Measurements from ENCODE around the gene KRTAP5-3.
"Not testable (repeated sequence)": the region's sequence is repeated elsewhere in the genome, so short reads cannot be mapped to it uniquely, and the experiment has no call there.

KRTAP5-3 gene
- 0 reads per million in 2 experiments for total RNA-seq

- no peak for DNase-seq (ENCODE audit: low read depth)
Observed at GRCh38 chr11:1608363-1608762, at the start of gene KRTAP5-3. Gene KRTAP5-3 (minus strand): TSS chr11:1608463. CDS start chr11:1608385, 78 bp downstream.

- DNase-seq (ENCODE audit: low read depth): no peak
Observed at GRCh38 chr11:1656670-1657069, 48.4 kb upstream of the KRTAP5-3 start.

- DNase-seq (ENCODE audit: low read depth): no peak
Observed at GRCh38 chr11:1656061-1656441, 47.8 kb upstream of the KRTAP5-3 start.

- no peak for DNase-seq (ENCODE audit: low read depth)
Observed at GRCh38 chr11:1655168-1656060, 47.2 kb upstream of the KRTAP5-3 start.

GRCh38 chr11:1654388-1655167 lies 46.3 kb upstream of the KRTAP5-3 start:
- DNase-seq (ENCODE audit: low read depth): no peak

- DNase-seq (ENCODE audit: low read depth): no peak
Observed at GRCh38 chr11:1653541-1654387, 45.5 kb upstream of the KRTAP5-3 start.

- peak; percentile 67 for DNase-seq (ENCODE audit: low read depth)
Observed at GRCh38 chr11:1652771-1653540, 44.7 kb upstream of the KRTAP5-3 start.

GRCh38 chr11:1652442-1652770 lies 44.1 kb upstream of the KRTAP5-3 start:
- no peak for DNase-seq (ENCODE audit: low read depth)

GRCh38 chr11:1652026-1652425 lies 43.8 kb upstream of the KRTAP5-3 start:
- no peak for DNase-seq (ENCODE audit: low read depth)

GRCh38 chr11:1651411-1651980 lies 43.2 kb upstream of the KRTAP5-3 start:
- DNase-seq (ENCODE audit: low read depth): no peak

- no peak for DNase-seq (ENCODE audit: low read depth)
Observed at GRCh38 chr11:1650918-1651262, 42.6 kb upstream of the KRTAP5-3 start.

- no peak for DNase-seq (ENCODE audit: low read depth)
Observed at GRCh38 chr11:1650034-1650917, 42.0 kb upstream of the KRTAP5-3 start.

- DNase-seq (ENCODE audit: low read depth): no peak
Observed at GRCh38 chr11:1648653-1649420, 40.6 kb upstream of the KRTAP5-3 start.

GRCh38 chr11:1647901-1648652 lies 39.8 kb upstream of the KRTAP5-3 start:
- DNase-seq (ENCODE audit: low read depth): no peak

GRCh38 chr11:1646540-1646939 lies 38.3 kb upstream of the KRTAP5-3 start:
- DNase-seq (ENCODE audit: low read depth): not testable (repeated sequence)

GRCh38 chr11:1645357-1645821 lies 37.1 kb upstream of the KRTAP5-3 start:
- no peak for DNase-seq (ENCODE audit: low read depth)

GRCh38 chr11:1644601-1645356 lies 36.5 kb upstream of the KRTAP5-3 start:
- no peak for DNase-seq (ENCODE audit: low read depth)

Measured in T follicular helper cell (primary cell).